GM21390 (cell line): Measurements from ENCODE around the gene MYO1E.

Experiments used
- ATAC-seq: cut with Tn5 transposase; IDR thresholded peaks from one replicate; pipeline ENCODE4 v1.9.1; 2021; ENCODE audit not compliant: unreplicated experiment

Gene MYO1E

DNA sequence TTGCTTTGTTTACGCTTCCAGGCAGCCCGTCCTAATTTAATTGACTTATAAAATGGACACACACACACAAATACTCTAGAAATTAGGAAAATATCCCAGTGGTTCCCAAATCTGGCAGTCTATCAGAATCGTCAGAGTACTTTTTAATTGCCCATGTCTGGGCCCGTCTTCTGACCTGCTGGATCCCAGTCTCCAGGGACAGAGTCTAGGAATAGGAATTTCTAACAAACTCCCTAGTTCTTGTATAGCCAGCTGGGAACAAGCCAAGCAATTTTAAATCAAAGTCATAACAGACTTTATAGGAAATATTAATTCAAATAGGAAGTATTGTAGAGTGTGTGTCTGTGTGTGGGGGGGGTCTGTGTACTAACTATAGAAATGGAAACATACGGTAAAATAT is 132.6 kb downstream of the MYO1E start:
- ATAC-seq: no peak

DNA sequence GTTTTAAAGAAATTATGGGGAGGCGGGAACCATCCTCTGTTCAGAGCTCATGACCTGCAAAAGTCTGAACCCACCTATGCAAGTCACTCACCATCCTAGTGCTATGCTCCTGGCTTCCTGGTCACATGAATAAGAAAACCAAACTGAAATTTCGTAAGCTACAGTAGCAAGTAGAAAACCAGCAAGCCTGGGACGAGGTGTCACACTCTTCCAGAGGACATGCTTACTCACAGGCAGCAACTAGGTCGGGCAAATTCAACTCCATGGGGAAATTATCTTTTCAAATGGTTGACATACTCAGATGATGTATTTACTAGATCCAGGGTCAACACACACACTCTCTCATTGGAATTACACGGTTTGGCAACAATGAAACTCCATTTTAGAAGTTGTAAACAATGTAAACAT is 134.7 kb downstream of the MYO1E start:
- ATAC-seq: peak; percentile 67

DNA sequence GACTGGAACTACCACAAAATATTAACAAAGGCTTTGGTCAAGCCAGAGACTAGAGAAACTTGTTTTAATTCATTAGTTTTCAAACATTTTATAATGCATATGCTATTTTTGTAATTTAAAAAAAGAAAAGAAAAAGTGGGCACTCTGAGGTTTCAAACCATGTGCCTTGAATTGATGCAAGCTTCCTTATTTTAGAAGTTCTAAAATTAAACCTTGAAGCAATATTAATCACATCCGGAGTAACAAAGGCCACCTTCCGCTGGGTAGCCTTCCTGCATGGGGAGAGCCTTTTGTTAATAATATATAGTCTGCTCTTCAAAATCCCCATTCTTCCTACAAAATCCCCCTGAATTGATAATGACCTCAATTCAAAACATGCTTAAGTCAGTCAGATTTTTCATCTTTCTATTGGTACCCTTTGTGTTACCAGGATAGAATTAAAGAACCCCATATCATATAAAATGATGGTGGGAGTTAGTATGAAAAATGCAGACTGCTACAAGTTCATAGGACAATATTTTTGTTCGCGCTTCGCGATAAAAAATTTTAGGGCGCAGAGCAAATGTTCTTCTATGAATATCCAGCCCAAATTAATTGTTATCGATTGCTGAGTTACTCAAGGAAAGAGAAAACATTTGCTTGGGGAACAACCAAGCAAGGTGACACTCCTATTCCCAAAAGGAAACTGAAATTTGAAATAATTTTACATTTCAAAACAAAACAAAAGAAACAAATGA is 135.4 kb downstream of the MYO1E start:
- ATAC-seq: peak; percentile 49

- no peak for ATAC-seq
These were observed 136.3 kb downstream of the MYO1E start for GRCh38 chr15:59236394-59236793.

DNA sequence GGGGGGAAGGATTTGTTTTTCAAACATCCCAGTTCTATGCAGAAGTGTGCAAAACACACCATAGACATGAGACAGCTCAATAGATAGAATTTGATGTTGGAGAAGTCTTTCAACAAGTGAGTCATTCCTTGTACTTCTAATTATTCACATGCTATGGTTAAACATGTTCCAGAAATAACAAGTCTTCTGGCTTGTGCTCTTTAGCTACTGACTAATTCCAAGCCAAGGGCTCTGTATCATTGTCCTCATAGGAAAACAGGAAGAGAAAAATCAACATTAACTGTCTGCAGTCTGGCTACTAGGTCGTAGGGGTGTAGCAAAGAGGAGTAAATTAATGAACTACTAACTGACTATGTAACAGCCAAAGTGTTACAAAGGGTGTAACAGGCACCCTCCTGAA is 140.2 kb downstream of the MYO1E start:
- ATAC-seq: no peak

DNA sequence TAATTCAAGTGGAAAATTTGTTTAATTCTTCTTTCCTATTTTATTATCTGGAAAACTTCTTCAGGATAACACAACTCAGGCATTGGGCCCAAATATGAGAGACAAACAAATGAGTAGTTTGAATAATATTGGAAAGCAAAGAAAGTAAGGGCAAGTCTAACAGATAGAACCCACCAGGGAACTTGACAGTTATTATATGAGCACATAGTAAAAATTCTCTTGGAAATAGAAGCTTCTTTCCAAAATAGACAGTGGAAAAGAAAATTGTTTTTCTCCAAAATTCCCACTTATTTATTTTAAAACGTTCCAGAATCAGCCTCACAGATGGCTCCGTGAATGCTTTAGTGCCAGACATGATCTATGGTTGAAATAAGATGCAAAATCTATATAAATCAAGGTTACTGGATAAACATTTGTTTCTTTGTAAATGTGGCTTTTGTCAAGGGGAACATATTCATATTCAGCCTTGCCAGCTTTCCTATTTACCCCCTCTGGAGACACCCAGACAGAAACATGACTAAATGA is 142.1 kb downstream of the MYO1E start:
- no peak for ATAC-seq

DNA sequence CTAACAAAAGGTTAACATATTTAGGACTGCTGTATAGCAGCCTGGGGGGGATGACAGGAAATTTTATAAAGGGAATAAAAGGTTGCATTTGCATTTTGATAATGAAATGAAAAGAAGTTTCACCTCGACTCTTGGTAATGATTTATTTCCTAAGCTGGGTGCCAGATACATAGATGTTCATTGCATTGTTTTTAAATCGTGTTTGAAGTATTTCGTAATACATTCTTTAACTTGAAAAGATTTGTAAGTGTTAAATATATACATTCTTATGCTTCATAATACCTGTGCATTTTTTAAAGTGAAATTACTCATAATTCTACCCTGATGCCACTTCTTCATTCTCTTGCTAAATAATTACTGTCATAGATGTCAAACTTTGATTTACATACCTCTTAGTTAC is 143.2 kb downstream of the MYO1E start:
- no peak for ATAC-seq

DNA sequence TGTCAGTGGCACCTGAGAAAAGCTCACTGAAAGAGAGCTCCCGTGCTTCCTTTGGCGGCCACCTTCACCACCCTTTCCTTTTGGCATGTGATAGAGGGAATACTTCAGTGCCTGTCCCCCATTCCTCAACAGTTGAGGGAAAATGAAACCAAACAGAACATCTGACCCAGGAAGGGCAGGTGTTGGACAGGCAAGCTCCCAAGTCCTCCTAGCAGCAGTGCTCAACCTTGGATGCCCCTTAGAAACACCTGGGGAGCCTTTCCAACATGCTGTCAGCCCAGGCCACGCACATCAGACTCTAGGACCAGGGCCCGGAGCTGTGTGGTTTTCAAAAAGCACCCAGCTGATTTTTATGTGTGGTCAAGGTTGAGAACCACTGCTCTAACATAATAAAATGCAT is 143.7 kb downstream of the MYO1E start:
- no peak for ATAC-seq

DNA sequence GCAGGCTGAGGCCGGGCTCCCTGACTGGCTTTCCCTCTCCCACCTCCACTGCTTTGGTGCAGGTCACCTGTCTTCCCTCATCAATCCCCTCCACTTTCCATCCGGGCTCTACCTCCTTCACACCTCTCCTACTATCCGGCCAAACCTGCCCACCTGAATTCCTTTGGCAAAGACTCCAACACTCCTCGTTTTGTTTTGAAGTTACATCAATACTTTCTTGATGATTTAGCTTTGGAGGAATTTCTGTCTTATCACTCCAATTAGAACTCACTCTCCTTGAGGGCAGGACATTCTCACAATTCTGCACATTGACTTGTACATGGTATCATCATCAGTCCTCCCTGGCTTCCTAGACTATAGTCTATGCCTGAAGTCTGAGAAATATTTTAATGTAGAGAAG is 145.7 kb downstream of the MYO1E start:
- no peak for ATAC-seq

GRCh38 chr15:59224474-59224873 is 148.2 kb downstream of the MYO1E start:
- ATAC-seq: no peak

DNA sequence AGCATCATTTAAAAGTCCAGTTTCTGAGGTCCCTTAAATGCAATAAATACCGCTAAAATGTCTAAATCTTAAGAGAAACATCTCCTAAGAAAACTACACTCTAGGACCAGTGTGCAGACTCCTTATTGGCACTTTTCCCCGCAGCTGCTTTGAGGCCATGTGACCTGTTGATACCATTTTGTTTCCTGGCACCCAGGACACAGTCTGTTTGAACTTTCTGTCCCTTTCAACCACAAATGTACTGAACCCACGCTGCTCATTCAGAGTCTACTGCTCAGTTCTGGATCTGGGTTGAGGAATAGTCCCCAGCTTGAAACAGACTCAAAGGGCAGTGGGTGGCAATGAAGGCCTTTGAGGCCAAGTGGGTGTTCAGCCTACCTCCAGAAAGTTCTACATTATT is 148.9 kb downstream of the MYO1E start:
- ATAC-seq: no peak

DNA sequence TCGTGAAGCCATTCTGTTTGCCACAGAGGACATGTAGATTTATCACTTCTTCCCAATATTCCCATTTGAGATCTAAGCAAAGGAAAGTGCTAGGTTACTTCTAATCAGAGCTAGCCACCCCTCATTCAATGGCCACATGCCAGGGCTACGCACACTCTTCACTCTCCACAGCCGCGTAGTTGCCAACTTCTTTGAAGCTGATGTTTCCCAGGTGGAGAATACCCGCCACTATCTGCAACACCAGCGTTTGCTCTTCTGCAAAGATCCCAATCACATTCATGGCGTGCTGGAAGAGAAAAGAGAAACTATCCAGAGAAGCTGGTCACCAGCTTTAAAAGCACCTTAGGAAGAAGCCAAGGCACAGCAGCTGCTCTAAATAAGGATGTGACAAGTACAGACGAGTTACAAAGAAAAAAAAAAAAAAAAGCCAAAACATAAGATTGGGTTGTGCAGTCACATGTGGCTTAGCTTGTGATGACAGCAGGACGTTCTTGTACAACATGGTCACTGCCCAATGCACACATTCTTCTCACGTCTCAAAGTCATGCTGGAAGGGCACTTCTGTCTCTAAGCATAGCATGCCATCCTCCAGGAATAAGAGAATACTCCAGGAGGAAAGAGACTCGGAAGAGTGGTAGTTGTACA is 149.6 kb downstream of the MYO1E start:
- ATAC-seq: no peak

- no peak for ATAC-seq
These were observed 150.9 kb downstream of the MYO1E start for GRCh38 chr15:59221511-59222505.

GRCh38 chr15:59218710-59219109 is 154.0 kb downstream of the MYO1E start:
- no peak for ATAC-seq

GRCh38 chr15:59217876-59218498 is 154.7 kb downstream of the MYO1E start:
- no peak for ATAC-seq

GRCh38 chr15:59216911-59217310 is 155.8 kb downstream of the MYO1E start:
- ATAC-seq: no peak

GRCh38 chr15:59210186-59210585 is 162.5 kb downstream of the MYO1E start:
- ATAC-seq: no peak

- no peak for ATAC-seq
These were observed 163.9 kb downstream of the MYO1E start for GRCh38 chr15:59208613-59209249.

DNA sequence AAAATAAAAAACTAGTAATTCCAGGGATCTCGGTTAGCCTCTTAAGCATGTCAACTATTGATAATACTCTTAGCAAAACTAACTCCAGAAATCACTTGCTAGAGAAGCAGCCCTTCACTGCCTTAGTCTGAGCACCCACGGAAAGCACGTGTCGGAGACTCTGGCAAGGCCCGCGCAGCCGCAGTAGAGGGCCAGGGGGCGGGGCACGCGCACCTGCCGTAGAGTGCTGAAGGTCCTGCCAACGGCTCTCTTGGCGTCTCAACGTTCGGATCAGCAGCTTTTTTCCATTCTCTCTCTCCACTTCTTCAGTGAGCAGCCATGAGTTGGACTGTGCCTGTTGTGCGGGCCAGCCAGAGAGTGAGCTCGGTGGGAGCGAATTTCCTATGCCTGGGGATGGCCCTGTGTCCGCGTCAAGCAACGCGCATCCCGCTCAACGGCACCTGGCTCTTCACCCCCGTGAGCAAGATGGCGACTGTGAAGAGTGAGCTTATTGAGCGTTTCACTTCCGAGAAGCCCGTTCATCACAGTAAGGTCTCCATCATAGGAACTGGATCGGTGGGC is 166.0 kb downstream of the MYO1E start, which contains the start of gene LDHAL6B:
LDHAL6B (plus strand) TSS at position 221 of the 561 bp plus-strand sequence; CDS start at position 319, 98 bp downstream.
- ATAC-seq: no peak
